HEK293 (cell line): ENCODE measurements around the gene RER1.

Source experiments
- BCL11B ChIP-seq: fragments of 450-650 bp; formaldehyde crosslinking; IDR thresholded peaks from 2 replicates; pipeline ENCODE4 v1.5.1; 2016; ENCODE audit warnings: low read depth, missing biosample characterization, missing genetic modification characterization
- CTCF ChIP-seq: fragments of 450-650 bp; formaldehyde crosslinking; IDR thresholded peaks from 2 replicates; pipeline ENCODE4 v1.5.1; 2016; ENCODE audit warnings: missing biosample characterization, missing genetic modification characterization
- MYNN ChIP-seq: fragments of 450-650 bp; formaldehyde crosslinking; IDR thresholded peaks from 2 replicates; pipeline ENCODE4 v1.5.1; 2016; ENCODE audit warnings: missing biosample characterization, missing genetic modification characterization, borderline replicate concordance
- PATZ1 ChIP-seq: fragments of 450-650 bp; formaldehyde crosslinking; IDR thresholded peaks from 2 replicates; pipeline ENCODE4 v1.5.1; 2016; ENCODE audit warnings: missing biosample characterization, missing genetic modification characterization
- PBX3 ChIP-seq: sonication (generic); formaldehyde crosslinking; IDR thresholded peaks from 2 replicates; pipeline ENCODE4 v1.8.1; 2022; ENCODE audit warnings: mild to moderate bottlenecking, moderate library complexity, missing genetic modification reagents
- ZNF112 ChIP-seq: fragments of 450-650 bp; formaldehyde crosslinking; IDR thresholded peaks from 2 replicates; pipeline ENCODE4 v1.5.0; 2017; ENCODE audit warnings: missing biosample characterization, missing genetic modification characterization
- ZNF18 ChIP-seq: fragments of 450-650 bp; formaldehyde crosslinking; IDR thresholded peaks from 2 replicates; pipeline ENCODE4 v1.5.1; 2016; ENCODE audit warnings: missing biosample characterization, missing genetic modification characterization
- ZNF23 ChIP-seq: fragments of 450-650 bp; formaldehyde crosslinking; IDR thresholded peaks from 2 replicates; pipeline ENCODE4 v1.5.1; 2016; ENCODE audit warnings: missing biosample characterization, missing genetic modification characterization, borderline replicate concordance
- ZNF521 ChIP-seq: fragments of 450-650 bp; formaldehyde crosslinking; IDR thresholded peaks from 2 replicates; pipeline ENCODE4 v1.5.1; 2017; ENCODE audit warnings: missing biosample characterization, mild to moderate bottlenecking, missing genetic modification characterization
- ZNF692 ChIP-seq: fragments of 450-650 bp; formaldehyde crosslinking; IDR thresholded peaks from 2 replicates; pipeline ENCODE4 v1.5.1; 2016; ENCODE audit warnings: missing biosample characterization, missing genetic modification characterization
- TF ChIP-seq, protein P1 (sequence below): fragments of 450-650 bp; IDR thresholded peaks from 2 replicates; pipeline ENCODE4 v1.5.1; 2018; ENCODE audit warnings: missing biosample characterization, missing genetic modification characterization
- TF ChIP-seq, protein P2 (sequence below): fragments of 450-650 bp; formaldehyde crosslinking; IDR thresholded peaks from 2 replicates; pipeline ENCODE4 v1.5.1; 2016; ENCODE audit warnings: missing biosample characterization, missing genetic modification characterization
- TF ChIP-seq, protein P3 (sequence below): fragments of 450-650 bp; formaldehyde crosslinking; IDR thresholded peaks from 2 replicates; pipeline ENCODE4 v1.5.1; 2016; ENCODE audit warnings: missing biosample characterization, missing genetic modification characterization
- TF ChIP-seq, protein P4 (sequence below): fragments of 450-650 bp; formaldehyde crosslinking; IDR thresholded peaks from 2 replicates; pipeline ENCODE4 v1.5.1; 2016; ENCODE audit warnings: missing biosample characterization, missing genetic modification characterization, low read depth

GRCh38 chr1:2431103-2431502 is 39.5 kb downstream of the RER1 start:
- TF ChIP-seq, protein P1, sequence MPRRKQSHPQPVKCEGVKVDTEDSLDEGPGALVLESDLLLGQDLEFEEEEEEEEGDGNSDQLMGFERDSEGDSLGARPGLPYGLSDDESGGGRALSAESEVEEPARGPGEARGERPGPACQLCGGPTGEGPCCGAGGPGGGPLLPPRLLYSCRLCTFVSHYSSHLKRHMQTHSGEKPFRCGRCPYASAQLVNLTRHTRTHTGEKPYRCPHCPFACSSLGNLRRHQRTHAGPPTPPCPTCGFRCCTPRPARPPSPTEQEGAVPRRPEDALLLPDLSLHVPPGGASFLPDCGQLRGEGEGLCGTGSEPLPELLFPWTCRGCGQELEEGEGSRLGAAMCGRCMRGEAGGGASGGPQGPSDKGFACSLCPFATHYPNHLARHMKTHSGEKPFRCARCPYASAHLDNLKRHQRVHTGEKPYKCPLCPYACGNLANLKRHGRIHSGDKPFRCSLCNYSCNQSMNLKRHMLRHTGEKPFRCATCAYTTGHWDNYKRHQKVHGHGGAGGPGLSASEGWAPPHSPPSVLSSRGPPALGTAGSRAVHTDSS (tag by site-specific recombination) = no peak
- TF ChIP-seq, protein P2, sequence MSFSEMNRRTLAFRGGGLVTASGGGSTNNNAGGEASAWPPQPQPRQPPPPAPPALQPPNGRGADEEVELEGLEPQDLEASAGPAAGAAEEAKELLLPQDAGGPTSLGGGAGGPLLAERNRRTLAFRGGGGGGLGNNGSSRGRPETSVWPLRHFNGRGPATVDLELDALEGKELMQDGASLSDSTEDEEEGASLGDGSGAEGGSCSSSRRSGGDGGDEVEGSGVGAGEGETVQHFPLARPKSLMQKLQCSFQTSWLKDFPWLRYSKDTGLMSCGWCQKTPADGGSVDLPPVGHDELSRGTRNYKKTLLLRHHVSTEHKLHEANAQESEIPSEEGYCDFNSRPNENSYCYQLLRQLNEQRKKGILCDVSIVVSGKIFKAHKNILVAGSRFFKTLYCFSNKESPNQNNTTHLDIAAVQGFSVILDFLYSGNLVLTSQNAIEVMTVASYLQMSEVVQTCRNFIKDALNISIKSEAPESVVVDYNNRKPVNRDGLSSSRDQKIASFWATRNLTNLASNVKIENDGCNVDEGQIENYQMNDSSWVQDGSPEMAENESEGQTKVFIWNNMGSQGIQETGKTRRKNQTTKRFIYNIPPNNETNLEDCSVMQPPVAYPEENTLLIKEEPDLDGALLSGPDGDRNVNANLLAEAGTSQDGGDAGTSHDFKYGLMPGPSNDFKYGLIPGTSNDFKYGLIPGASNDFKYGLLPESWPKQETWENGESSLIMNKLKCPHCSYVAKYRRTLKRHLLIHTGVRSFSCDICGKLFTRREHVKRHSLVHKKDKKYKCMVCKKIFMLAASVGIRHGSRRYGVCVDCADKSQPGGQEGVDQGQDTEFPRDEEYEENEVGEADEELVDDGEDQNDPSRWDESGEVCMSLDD (tag by site-specific recombination) = no peak
- TF ChIP-seq CTCF = no peak
- TF ChIP-seq, protein P3, sequence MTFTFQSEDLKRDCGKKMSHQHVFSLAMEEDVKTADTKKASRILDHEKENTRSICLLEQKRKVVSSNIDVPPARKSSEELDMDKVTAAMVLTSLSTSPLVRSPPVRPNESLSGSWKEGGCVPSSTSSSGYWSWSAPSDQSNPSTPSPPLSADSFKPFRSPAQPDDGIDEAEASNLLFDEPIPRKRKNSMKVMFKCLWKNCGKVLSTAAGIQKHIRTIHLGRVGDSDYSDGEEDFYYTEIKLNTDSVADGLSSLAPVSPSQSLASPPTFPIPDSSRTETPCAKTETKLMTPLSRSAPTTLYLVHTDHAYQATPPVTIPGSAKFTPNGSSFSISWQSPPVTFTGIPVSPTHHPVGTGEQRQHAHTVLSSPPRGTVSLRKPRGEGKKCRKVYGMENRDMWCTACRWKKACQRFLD (tag by site-specific recombination) = no peak
- TF ChIP-seq ZNF23 (tag by site-specific recombination) = no peak
- TF ChIP-seq BCL11B (tag by site-specific recombination) = no peak
- no peak for TF ChIP-seq ZNF18 (tag by site-specific recombination)
- TF ChIP-seq MYNN (tag by site-specific recombination) = no peak
- TF ChIP-seq PBX3 (CRISPR knock-in tag) = no peak
- TF ChIP-seq ZNF521 = no peak
- no peak for TF ChIP-seq PATZ1 (tag by site-specific recombination)
- TF ChIP-seq ZNF112 (tag by site-specific recombination) = no peak
- TF ChIP-seq ZNF692 (tag by site-specific recombination) = no peak
- TF ChIP-seq, protein P4, sequence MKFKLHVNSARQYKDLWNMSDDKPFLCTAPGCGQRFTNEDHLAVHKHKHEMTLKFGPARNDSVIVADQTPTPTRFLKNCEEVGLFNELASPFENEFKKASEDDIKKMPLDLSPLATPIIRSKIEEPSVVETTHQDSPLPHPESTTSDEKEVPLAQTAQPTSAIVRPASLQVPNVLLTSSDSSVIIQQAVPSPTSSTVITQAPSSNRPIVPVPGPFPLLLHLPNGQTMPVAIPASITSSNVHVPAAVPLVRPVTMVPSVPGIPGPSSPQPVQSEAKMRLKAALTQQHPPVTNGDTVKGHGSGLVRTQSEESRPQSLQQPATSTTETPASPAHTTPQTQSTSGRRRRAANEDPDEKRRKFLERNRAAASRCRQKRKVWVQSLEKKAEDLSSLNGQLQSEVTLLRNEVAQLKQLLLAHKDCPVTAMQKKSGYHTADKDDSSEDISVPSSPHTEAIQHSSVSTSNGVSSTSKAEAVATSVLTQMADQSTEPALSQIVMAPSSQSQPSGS (tag by site-specific recombination) = no peak
